OCI-LY3 (cell line): ENCODE results near the gene DYNC2LI1.

Experiments used
- H2AFZ ChIP-seq: fragments of 200-600, 300-600 bp; shearing (Covaris generic); 2 replicates; pipeline ENCODE4 v1.6.0; 2014; ENCODE audit warnings: antibody characterized with exemption, low read depth, low read length
- H3K27ac ChIP-seq: fragments of 200-600, 300-600 bp; sonication (generic); 2 replicates; pipeline ENCODE4 v1.5.1; 2014; ENCODE audit warnings: mild to moderate bottlenecking, low read length, moderate library complexity, mixed read lengths
- H3K27me3 ChIP-seq: fragments of 200-600, 300-600 bp; sonication (generic); 2 replicates; pipeline ENCODE4 v1.6.1; 2014; ENCODE audit warnings: low read depth, low read length, mixed read lengths
- H3K36me3 ChIP-seq: fragments of 200-600, 300-600 bp; sonication (generic); replicated peaks from 2 replicates; pipeline ENCODE3; 2014; ENCODE audit warnings: low read depth, low read length, mixed read lengths
- H3K4me1 ChIP-seq: fragments of 300-600, 200-600 bp; sonication (generic); 2 replicates; pipeline ENCODE4 v1.6.1; 2014; ENCODE audit warnings: low read length, mixed read lengths
- H3K4me2 ChIP-seq: fragments of 200-600, 300-600 bp; sonication (generic); 2 replicates; pipeline ENCODE4 v1.6.1; 2014; ENCODE audit warnings: low read length, mixed read lengths
- H3K4me3 ChIP-seq: fragments of 300-600, 200-600 bp; sonication (generic); 2 replicates; pipeline ENCODE4 v1.5.1; 2014; ENCODE audit warnings: antibody characterized with exemption, mild to moderate bottlenecking, low read length, moderate library complexity
- H3K79me2 ChIP-seq: fragments of 300-600, 200-600 bp; shearing (Covaris generic); 2 replicates; pipeline ENCODE4 v1.6.1; 2014; ENCODE audit warnings: mild to moderate bottlenecking, low read length, mixed read lengths
- H3K9ac ChIP-seq: fragments of 300-600, 200-600 bp; shearing (Covaris generic); 2 replicates; pipeline ENCODE4 v1.6.0; 2014; ENCODE audit warnings: mild to moderate bottlenecking, low read length, moderate library complexity
- H3K9me3 ChIP-seq: fragments of 200-600, 300-600 bp; shearing (Covaris generic); 2 replicates; pipeline ENCODE4 v1.6.1; 2014; ENCODE audit warnings: low read length, mixed read lengths; ENCODE audit not compliant: insufficient read depth
- H4K20me1 ChIP-seq: fragments of 200-600, 300-600 bp; sonication (generic); 2 replicates; pipeline ENCODE4 v1.6.1; 2016; ENCODE audit warnings: low read length, mixed read lengths; ENCODE audit not compliant: insufficient read depth
- CTCF ChIP-seq: fragments of 200-600, 300-600 bp; sonication (generic); IDR thresholded peaks from 2 replicates; pipeline ENCODE4 v1.5.1; 2014; ENCODE audit warnings: antibody characterized with exemption, low read length, low read depth
- EZH2phosphoT487 ChIP-seq: fragments of 200-600 bp; shearing (Covaris generic); IDR thresholded peaks from 2 replicates; pipeline ENCODE4 v1.6.1; 2018; ENCODE audit warnings: antibody characterized with exemption, mixed run types, low read depth

The DYNC2LI1 gene

DNA sequence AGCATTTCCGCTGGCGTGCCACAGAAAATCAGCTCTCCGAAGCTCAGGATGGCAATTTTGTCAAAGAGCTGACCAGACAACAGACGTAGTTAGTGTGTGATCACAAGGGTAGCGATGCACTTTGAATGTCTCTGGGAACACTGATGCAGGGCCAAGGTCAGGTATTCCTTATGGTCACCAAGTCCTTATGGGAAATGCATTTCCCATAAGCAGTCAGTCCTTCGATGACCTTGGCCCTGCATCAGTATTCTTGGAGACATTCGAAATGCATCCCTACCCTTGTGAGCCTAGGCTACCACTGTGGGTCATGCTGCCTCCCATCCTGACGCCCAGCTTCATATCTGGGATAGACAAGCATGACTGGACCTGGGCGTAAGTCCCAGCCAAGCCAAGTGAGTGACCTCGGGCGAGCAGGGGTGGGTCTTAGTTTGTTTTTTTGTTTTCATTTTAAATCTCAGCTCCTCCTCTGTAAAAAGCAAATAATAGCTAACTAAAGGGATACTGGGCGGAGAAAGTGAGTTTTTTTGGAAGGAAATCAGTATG is 51.2 kb downstream of the DYNC2LI1 start:
- Histone ChIP-seq H3K4me2 (no peak overlapping the region), H3K9ac (no peak overlapping the region), H3K9me3 (no peaks in the 10 kb centered on the region), H3K79me2 (no peaks in the 10 kb centered on the region), H3K4me3 (no peak overlapping the region), H3K27ac (no peak overlapping the region), H3K27me3 (peaks cover 6% of the 10 kb centered on the region; the same call in 1 of the 2 replicates), H2AFZ (no peak overlapping the region), H3K4me1 (no peaks in the 10 kb centered on the region), H3K36me3 (no peaks in the 10 kb centered on the region), H4K20me1 (no peaks in the 10 kb centered on the region)
- no peak for TF ChIP-seq CTCF
- TF ChIP-seq EZH2phosphoT487, result no peak

GRCh38 chr2:43825841-43826240 is 52.0 kb downstream of the DYNC2LI1 start:
- Histone ChIP-seq H3K9me3 (no peaks in the 10 kb centered on the region), H3K4me3 (no peak overlapping the region), H3K36me3 (no peaks in the 10 kb centered on the region), H3K27ac (no peak overlapping the region), H2AFZ (no peak overlapping the region), H3K4me1 (no peaks in the 10 kb centered on the region), H3K4me2 (no peak overlapping the region), H3K79me2 (no peaks in the 10 kb centered on the region), H3K9ac (no peak overlapping the region), H4K20me1 (no peaks in the 10 kb centered on the region), H3K27me3 (peaks cover 6% of the 10 kb centered on the region; the same call in 1 of the 2 replicates)
- TF ChIP-seq EZH2phosphoT487, result no peak
- TF ChIP-seq CTCF, result no peak

DNA sequence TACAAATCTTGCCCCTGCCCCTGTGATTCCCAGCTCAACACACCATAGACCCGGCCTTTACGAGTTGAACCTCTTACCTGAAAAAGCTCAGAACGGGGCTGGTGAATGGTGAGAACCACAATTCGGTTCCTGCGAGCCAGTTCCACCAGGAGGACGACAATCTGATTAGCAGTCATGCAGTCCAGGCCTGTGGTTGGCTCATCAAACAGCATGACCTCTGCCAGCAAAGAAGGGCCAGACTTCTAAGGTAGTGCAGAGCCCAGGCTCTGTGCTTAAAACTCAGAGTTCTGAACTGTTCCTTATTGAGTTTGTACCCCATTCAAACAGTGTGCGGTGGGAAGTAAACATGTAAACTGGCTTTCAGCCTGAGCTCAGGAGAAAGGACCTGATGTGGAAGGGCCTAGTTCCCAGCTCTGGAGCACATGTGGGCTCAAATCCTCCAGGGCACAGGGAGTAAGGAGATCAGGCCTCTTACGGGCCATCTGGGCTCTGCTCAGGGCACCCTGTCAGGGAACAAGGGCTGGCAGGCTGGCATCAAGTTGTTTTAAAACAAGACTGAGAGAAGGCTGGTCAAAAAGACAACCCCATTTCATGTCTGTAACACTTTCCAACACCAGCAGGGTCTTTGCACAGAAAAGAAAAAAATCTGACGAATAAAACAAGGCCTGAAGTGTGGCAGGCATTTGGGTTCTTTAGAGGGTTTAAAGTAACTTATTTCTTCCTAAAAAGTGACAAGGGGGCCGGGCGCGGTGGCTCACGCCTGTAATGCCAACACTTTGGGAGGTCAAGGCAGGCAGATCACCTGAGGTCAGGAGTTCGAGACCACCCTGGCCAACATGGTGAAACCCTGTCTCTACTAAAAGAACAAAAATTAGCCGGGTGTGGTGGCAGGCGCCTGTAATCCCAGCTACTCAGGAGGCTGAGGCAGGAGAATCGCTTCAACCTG is 52.7 kb downstream of the DYNC2LI1 start:
- Histone ChIP-seq H3K27ac (no peak overlapping the region), H3K4me3 (no peak overlapping the region), H3K79me2 (no peaks in the 10 kb centered on the region), H4K20me1 (no peaks in the 10 kb centered on the region), H3K27me3 (peaks cover 6% of the 10 kb centered on the region; the same call in 1 of the 2 replicates), H3K4me2 (no peak overlapping the region), H3K9me3 (no peaks in the 10 kb centered on the region), H2AFZ (no peak overlapping the region), H3K4me1 (no peaks in the 10 kb centered on the region), H3K9ac (no peak overlapping the region), H3K36me3 (no peaks in the 10 kb centered on the region)
- TF ChIP-seq CTCF (no peak), EZH2phosphoT487 (no peak)

DNA sequence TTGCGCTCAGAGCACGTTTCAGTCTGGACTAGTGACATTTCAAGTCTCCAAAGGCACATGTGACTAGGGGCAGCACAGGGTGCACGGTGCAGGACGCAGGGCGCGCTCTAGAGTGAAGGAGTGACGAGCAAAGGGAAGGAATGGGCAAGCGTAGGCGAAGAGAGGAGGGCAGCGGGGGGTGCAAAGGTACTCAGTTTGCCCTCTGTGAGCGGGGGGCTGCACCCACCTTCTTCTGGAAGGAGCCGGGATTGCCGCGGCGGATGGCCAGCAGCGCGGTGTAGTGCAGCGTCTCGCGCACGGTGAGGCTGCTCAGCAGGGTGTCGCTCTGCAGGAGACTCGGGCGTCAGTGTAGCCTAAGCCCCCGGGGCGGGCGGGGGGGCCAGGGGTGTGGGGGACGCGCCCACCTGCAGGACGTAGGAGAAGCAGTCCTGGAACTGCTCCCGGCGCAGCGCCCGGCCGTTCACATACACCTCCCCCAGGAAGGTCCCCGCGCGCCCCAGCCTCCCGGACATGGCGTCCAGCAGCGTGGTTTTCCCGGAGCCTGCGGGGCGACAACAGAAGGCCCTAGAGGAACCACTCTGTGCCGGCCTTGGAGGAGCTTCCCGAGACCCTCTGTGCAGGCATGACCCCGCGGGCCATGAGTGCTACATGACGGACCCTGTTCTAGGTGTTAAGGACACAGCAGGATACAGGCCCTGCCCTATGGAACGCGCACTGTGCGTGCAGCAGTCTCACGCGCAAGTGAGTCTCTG is 57.9 kb downstream of the DYNC2LI1 start:
- H3K27ac ChIP-seq, result no peak overlapping the region
- H2AFZ ChIP-seq, result no peak overlapping the region
- H3K79me2 ChIP-seq, result no peaks in the 10 kb centered on the region
- TF ChIP-seq CTCF (no peak), EZH2phosphoT487 (no peak)
- H3K4me1 ChIP-seq, result no peaks in the 10 kb centered on the region
- peaks cover 6% of the 10 kb centered on the region; the same call in 1 of the 2 replicates for H3K27me3 ChIP-seq
- H3K9me3 ChIP-seq, result no peaks in the 10 kb centered on the region
- H3K4me3 ChIP-seq, result no peak overlapping the region
- no peaks in the 10 kb centered on the region for H4K20me1 ChIP-seq
- H3K36me3 ChIP-seq, result no peaks in the 10 kb centered on the region
- no peak overlapping the region for H3K9ac ChIP-seq
- H3K4me2 ChIP-seq, result no peak overlapping the region
